Ureter (tissue), 1 donor: ENCODE results near the gene PRKCE. TPM values are rescaled to one million over a fixed set of nuclear protein-coding genes. Genes with fewer than 3 reads are reported as not detected.
"Not testable (repeated sequence)": the region's sequence is repeated elsewhere in the genome, so short reads cannot be mapped to it uniquely, and the experiment has no call there.

Source experiments
- DNase-seq: peaks from one replicate; pipeline ENCODE4 v3.0.0-alpha.2; 2020; ENCODE audit warnings: low spot score
- total RNA-seq: library from RNA; stranded (reverse); gene quantifications from one replicate; pipeline ENCODE4 v1.2.4, GENCODE V29; 2023
- donor health status: DM: yes; HTN: yes; CAD: no.

The PRKCE gene
- total RNA-seq, 1 donor from 2014 or later: 54.3 TPM

DNA sequence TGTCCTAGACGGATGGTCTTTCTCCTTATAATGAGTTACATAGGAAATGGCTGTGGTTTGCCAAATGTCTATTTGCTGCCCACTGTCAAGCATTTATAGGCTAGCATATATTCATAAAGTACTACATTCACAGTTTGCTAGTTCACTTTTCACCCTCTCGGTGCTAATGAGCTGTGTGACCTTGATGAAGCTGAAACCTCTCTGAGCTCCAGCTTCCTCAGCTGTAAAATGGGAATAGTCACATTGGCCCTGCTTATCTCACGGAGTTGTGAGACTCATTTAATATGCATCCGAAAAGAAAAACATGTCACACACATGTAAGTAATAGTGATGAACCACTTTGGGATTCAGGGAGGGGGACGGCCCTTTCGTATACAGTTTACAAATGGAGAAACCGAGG is 17.0 kb downstream of the PRKCE start:
- no peak for DNase-seq

DNA sequence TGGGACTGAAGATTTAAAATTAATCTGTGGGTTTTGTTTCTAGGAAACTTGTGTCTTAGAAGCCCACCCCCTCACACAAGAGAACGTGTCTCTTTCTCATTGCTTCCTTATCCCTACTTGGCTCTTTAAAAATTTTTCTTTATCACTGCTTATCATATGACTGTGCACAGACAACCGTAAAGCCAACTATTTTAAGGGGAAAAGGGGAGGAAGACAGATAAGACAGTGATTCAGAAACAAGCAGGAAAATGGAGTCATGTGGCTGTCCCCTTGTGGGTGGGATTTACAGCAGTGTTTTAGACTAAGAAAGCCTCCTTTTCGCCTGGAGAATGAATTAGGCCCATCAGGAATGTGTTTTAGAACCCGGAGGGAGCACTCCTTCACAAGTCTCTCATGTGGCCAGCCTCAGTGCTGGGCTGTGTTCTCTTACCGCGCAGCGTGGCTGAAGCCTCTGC is 17.6 kb downstream of the PRKCE start:
- DNase-seq: no peak

DNA sequence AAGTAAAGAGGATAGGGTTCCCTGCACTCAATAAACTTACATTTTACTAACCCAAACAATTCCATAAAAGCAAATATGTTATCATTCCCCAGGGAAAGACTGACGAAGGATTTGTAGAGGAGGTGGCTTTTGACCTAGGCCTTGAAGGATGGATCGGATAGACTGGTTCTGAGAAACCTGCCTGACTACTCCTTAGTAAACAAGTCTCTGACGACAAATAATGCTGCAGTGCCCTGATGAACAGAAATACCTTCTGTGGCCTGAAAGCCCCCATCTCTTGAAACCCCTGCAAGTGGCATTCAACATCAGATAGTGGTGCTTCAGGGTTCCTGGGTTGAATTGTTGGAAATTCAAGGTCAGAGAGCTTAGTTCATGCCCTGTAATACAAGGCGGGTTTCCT is 19.2 kb downstream of the PRKCE start:
- DNase-seq: no peak

DNA sequence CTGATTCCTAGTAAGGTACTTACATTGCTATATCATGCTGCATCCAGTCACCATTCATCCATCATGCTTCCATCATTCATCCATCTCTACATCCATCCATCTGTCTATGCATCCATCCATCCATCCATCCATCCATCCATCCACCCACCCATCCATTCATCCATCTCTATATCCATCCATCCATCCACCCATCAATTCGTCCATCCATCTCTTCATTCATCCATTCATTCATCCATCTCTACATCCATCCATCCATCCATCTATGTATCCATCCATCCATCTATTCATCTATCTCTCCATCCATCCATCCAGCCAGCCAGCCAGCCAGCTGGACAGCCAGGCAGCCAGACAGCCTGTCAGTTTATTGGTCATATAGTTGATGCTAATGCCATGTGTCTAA is 20.7 kb downstream of the PRKCE start:
- no peak for DNase-seq

DNA sequence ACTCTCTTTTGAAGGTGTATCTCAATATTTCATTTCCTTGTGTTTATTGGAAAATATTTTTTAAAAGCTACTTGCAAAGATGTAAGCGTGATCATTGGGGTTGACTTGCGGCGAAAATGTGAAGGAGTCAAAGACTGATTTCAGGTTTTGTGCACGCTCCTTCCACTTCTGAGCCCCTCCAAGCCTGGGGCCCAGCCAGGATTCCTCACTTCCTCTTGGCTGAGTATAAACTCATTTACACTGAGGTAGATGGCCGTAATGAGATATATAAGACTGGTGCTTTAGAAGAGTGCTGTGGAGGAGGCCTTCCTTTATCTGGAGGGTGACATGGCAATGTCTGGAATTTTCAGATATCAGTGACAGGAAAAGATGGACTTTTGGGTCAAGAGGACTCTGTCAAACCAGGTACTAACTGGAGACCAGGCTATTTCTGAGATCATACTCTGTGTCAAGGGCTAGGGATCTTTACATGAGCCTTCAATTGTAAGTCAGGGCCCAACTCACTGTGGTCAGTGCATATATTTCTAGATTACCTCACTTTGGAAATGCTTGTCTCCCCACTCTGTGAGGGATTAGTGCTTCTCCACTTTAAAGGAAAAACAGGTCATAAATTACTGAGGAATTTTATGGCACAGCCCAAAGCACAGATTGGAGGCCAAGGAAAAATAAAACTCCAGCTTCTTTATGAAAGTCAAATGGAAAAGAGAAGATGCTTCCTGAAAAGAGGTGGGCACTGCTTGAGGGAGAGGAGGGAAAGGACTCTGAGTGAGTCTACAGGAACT is 22.8 kb downstream of the PRKCE start:
- DNase-seq: no peak

DNA sequence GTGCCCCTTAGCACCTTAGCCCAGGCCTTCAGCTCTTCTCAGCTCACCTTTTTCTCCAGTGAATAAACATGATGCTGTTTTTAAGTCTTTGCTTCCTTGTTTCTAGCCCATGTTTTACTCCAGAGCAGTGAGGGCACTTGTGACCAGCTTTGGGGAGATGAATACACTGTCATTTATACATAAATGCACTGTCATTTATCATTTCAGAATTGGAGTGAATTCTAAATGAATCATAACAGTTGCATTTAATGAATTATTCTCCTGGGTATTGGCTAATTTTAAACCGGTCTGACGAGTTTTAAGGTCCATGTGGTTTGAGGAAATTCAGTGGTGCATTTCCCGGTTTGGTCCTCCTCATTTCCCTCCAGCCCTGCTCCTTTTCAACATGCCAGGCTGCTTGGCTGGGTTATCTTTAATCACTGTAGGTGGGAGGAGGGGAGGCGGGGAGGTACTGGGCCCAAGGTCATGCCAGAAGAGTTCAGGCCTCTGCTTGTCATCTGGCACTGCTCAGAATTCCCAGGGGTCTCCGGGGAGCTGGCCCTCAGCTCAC is 23.9 kb downstream of the PRKCE start:
- DNase-seq: peak; percentile 78

DNA sequence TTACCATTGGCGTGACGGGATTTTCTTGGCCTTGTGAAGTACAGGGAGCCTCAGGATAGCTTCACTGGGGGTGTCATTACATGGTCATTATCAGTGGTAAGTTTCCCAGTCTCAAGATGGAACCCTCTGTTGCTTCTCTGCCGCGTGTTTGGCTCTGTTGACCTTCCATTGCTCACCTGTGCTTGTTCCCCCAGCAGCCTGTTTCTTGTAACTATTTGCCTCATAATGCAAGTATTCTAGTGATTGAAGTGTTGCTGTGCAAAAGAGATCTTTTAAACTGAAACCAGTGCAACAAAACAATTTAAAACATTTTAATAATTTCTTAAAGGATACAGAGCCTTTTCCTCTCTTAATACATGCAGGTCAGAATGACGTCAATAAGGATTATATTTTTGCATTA is 24.6 kb downstream of the PRKCE start:
- no peak for DNase-seq

DNA sequence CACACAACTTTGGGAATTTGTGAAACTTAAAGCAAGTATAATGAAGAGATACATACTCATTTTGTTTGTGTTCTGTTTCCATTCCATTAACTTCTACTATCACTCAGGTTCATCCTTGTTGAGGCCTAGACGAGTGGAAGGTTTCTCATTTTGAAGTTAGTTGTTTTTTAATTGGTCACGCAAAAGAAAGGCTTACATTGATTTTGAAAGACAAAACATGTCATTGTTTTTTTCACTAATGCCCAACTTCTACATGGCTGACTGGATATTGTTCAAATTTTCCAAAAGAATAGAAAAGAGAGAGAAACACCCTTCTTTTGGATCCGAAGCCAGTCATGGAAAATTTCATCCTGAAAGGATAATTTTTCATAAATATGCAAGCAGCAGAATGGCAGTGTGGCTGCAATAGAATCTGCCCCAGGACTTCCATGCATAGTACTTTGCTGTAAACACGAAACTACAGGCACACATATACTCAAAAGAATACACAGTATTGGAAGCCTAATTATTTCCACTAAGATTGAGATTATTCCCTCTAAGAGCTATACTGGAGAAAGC is 27.4 kb downstream of the PRKCE start:
- DNase-seq: no peak

DNA sequence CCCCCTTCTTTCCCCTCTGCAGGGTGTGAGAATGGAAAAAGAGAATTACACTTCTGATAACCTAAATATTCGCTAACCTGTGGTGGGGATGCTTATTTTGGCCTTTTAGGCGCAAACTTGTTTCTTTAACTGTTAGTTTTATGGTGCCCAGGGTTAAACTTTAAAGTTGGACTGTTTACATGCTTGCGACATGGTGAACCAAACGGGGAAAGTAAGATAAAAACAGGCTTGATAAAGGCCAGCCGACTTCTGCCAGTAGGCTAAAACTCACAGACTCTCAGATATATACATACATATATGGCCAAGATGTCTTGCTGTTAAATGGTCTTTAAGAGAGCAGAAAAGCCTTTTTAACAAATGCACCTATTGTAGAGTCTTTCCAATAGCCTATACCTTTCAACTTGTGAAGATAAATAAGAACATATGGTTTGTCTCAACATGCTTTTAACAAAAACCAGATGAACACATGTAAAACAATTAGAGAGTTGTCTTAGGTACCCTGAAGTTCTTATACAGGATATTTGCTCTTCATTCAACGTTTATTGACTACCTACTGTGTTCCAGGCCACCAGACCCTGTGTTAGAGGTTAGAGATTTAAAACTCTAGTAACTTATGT is 29.0 kb downstream of the PRKCE start:
- DNase-seq: no peak

DNA sequence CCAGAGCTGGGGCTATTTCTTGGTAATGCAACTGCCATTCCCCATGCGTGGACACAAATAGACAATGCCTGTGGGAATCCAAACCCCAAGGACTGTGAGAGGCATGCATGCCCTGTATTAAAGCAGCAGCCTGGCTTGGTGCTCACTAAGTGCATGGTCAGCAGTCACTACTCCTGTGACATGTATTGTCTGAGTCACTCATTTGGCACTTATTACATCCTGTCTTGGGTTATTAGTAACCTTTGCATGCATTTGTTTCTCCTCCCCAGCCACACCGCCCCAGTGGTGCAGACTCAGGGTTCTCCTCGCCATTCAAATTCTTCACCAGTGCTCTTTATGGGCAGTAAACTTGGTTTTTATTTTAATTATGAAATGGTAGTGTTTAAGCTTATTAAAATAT is 30.2 kb downstream of the PRKCE start:
- DNase-seq: peak; percentile 54

DNA sequence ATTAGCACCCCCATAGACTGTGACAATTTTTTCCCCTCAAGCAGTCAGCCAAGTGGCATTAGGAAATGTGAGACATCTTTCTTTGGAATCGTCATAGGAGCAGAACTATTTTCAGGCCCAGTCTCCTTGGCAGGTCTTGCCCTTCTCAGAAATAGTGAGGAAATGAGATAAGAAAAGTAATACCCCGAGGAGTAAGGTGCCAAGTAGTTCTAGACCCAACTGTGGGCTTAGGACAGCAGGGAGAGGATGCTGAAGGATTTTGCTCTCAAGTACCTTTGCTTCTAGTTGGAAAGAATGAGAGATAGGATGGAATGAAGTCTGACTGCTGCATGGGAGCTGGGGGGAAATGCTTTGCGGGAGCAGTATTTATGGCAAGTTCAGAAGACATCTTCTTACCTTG is 31.8 kb downstream of the PRKCE start:
- no peak for DNase-seq

DNA sequence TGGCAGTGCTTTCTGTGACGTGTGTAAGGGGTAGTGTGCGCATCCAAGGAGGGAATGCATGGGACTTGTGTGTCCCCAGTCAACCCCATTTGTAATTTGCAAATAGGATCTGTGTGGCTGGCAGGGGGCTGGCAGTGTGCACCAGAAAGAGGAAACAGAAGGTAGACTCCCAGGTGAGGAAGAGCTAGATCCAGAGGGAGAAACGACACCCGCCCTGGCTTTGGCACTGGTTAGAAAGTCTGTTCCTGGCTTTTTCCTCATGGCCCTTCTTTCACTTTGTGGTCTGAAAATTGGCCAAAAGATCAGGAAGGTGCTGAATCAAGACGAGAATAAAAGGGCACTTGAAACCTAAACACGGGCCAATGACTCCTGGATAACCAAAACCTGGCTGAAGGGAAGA is 33.3 kb downstream of the PRKCE start:
- DNase-seq: no peak

DNA sequence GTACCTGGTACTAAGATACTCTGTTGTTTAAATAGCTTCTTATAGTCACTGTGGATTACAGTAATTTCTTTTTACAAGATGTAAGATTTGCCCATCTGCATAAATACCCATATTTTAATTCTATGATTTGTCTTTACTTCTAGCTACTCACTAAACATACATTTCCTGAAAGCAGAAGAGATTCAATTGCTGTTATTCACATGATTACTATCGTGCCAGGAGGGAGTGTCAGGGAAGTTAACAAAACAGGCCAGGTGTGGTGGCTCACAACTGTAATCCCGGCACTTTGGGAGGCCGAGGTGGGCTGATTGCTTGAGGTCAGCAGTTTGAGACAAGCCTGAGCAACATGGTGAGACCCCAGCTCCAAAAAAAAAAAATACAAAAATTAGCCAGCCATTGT is 33.8 kb downstream of the PRKCE start:
- no peak for DNase-seq

DNA sequence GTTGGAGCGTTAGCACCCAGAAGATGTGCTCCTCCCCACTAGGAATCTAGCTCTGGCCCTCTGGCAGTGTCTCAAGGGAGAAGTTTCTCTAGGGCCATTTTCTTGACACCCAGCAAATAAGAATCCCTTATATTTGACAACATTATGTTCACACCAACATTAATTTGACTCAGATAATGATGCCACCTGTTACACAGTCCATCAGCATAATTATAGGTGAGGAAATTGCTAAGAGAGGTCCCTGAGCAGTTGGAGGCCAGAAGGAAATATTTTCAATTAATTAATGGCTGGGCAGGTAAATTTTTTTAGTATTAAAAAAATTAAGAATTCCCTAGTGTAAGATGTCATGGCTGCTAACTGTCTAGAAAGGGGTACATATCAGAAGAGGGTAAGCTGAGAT is 36.5 kb downstream of the PRKCE start:
- DNase-seq: no peak

DNA sequence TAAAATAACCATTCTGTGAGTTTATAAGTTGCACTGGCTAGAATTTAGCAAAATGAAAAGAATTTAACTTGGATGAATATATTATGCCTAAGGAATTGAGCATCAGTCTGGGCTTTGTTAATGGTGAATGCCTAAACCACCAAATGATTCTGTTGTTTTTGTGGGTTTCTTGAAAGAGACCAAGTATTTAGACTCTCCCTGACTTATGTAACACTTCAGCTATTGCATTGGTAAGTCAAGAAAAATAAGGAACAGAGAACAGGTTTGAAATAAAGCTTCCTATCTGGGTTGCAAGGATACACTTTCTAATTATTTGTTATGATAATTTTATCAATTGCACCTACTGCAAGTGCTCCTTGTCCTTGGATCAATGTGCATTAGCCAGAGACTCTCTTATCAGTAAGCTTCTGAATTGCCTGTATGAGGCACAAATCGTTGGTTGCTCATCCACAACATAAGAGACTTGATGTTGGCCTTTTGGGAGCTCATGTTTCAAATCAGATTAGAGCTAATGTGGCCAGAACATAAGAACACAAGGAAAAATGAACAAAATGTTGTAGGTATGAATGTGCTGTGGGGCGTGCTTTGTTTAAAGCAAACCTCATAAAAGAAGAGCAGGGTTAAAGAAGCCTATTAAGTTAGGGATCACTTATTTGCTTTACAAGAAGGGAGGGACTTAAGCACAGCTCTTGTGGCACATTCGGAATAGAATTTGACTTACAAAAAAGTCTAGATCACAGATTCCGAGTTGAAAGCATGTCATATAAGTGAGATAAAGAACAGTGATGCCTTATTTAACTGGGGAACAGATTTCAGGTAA is 37.2 kb downstream of the PRKCE start:
- no peak for DNase-seq

DNA sequence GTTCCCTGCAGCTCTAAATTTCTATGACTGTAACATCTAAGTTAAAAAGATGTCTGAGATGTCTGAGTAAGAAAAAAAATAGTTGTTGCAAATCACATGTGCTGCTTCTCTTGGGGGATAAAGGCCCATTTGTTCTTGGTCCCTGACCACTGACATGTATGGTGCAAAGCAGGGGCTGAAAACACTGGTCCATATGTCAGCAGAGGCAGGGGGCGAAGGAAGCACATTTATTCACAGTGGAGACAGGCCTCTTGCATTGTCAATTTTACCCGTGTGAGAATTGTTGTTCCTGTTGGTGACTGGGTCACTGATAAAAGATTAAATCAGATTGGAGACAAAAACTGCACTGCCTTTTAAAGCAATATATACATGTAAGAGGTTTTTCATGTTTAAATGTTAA is 38.8 kb downstream of the PRKCE start:
- no peak for DNase-seq

DNA sequence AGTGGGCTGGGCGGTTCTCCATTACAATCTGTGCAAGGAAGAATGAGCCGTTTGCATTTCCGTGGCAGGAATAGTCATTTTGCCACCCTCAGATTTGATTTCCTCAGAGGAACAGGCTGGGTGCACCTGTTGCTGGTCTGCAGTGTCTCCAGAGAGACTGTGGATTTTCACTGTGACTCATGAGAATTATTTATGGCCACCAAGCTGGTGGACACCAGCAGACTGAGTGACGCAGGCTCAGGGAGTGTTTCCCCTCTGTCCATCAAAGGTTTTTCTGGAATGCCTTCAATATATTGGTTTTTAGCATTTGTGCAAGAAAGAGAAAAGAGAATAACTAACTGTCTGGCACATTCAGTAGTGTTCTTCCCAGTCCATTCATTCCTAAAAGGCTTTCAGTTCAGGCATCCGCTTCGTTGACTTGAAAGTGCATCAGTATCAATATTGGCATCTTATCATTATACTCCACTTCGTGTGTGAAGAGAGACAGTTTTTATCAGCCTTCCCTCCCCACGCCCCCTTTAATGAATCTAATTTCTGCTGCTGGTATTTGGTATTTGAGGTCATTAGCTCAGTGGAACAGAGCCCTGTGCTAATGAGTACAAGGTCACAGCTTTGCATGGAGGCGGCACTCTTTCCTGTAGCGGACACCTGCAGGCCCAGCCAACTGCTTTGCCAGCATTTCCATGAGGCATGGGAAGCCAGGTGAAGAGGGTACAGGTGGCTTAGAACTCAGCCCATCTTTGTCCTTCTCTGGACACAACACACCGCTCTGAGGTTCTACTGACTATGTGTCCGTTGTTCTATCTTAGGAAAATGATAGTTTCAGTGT is 39.9 kb downstream of the PRKCE start:
- no peak for DNase-seq

DNA sequence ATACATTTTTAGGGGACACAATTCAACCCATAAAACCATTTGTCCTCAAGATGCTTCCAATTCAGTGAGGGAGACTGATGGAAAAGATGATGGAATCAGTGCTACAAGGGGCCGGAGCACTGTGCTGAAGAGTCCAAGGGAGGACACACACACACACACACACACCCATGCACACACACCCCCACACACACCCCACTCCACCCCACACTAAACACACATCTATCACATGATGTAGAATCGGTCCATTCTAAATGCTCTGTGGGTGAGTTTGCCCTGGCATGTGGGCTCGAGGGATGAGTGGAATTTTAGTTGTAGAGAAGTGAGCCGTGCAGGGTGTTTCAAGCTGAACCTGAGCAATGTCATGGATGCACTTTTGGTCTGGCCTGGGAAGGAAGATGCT is 41.1 kb downstream of the PRKCE start:
- DNase-seq: no peak

DNA sequence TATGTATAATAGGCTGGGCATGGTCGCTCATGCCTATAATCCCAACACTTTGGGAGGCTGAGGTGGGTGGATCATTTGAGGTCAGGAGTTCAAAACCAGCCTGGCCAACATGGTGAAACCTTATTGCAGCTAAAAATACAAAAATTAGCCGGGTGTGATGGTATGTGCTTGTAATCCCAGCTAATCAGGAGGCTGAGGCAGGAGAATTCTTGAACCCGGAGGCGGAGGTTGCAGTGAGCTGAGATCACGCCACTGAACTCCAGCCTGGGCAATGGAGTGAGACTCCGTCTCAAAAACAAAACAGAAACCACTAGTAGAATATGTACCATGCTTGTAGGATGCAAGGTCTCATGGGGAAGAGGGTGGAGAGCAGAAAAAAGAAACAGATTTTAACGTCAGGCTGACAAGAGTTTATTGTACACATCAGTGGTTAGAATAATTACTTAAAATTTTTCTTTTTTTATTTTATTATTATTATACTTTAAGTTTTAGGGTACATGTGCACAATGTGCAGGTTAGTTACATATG is 44.1 kb downstream of the PRKCE start:
- not testable (repeated sequence) for DNase-seq

DNA sequence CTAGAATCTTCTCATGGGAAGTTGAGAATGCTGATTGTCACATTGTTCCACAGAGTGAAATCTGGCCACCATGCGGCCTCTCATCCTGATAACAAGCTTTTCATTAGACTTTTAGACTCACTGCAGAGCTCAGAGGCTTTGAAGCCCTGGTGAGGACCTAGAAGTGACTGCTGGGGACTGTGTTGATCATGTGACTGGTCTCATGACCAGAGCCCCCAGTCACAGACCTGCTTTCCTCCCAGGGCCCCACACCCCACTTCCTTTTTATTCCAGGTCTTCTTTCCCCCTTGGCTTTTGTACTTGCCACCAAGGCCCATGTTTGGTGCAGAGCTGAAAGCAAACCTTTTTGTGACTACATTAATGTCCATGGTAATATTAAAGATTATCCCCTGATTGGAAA is 45.2 kb downstream of the PRKCE start:
- no peak for DNase-seq

DNA sequence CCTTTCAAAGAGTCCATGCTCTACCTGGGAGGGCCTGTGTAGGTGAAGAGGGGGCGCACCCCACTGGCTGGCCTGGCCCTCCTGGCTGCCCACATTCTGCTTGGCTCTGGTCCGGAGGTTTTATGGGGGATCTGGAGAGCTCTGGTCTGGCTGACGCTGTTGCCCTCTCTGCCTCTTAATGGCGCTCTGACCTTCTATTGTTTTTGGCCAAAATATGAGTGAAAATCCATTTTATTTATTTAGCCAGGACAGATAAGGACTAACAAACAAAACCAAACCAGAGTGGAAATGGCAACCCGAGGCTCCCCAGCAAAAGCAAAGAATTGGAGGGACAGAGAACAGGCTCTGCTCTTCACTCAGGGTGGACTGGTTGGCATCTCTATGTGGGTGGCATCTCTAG is 45.7 kb downstream of the PRKCE start:
- DNase-seq: no peak
